ENCODE data around the gene DEAF1. TPM values are rescaled to one million over a fixed set of nuclear protein-coding genes. Genes with fewer than 3 reads are reported as not detected.
A peak's percentile ranks its signal among the peaks of the same experiment; 100 is the strongest.

Gene DEAF1
- total and polyA plus RNA-seq, 2 of the 13 experiments (the other 11 are each of a cell fraction or from before 2014, with no cell fraction given), result 22.3 to 29.6 TPM

- peak; percentile 98 for TF ChIP-seq PAXIP1 (CRISPR knock-in tag; conservative IDR thresholded peaks at IDR 0.05)
- TF ChIP-seq TIGD3 (CRISPR knock-in tag; IDR thresholded peaks at IDR 0.05; ENCODE audit: borderline replicate concordance), result no peak
- TF ChIP-seq ZNF263 (CRISPR knock-in tag; IDR thresholded peaks at IDR 0.05), result peak; percentile 88
- no peak; the same call in 1 of the 2 replicates for TF ChIP-seq ZNF773 (CRISPR knock-in tag; IDR thresholded peaks at IDR 0.05; ENCODE audit: borderline replicate concordance)
- no peak for TF ChIP-seq ATF3 (CRISPR knock-in tag; IDR thresholded peaks at IDR 0.05)
- TF ChIP-seq SRF (IDR thresholded peaks at IDR 0.05; ENCODE audit: low read depth, low read length), result no peak
- TF ChIP-seq SNAPC5 (CRISPR knock-in tag; IDR thresholded peaks at IDR 0.05; ENCODE audit: borderline replicate concordance), result no peak
- TF ChIP-seq KDM5B (CRISPR knock-in tag; IDR thresholded peaks at IDR 0.05; ENCODE audit: borderline replicate concordance), result peak; percentile 90
- TF ChIP-seq HMGA1 (CRISPR knock-in tag; conservative IDR thresholded peaks at IDR 0.05), result no peak
- TF ChIP-seq MAF1 (CRISPR knock-in tag; IDR thresholded peaks at IDR 0.05; ENCODE audit: borderline replicate concordance), result peak; percentile 26; the same call in 1 of the 2 replicates
- no peak for TF ChIP-seq EEA1 (CRISPR knock-in tag; IDR thresholded peaks at IDR 0.05; ENCODE audit: borderline replicate concordance)
- peak; percentile 60; the same call in 1 of the 2 replicates for TF ChIP-seq ZNF362 (CRISPR knock-in tag; IDR thresholded peaks at IDR 0.05; ENCODE audit: borderline replicate concordance)
- no peak for TF ChIP-seq ZNF569 (CRISPR knock-in tag; IDR thresholded peaks at IDR 0.05; ENCODE audit: borderline replicate concordance)
- TF ChIP-seq MYC (CRISPR knock-in tag; IDR thresholded peaks at IDR 0.05; ENCODE audit: borderline replicate concordance), result peak; percentile 85; the same call in 1 of the 2 replicates
- TF ChIP-seq PHF8 (CRISPR knock-in tag; IDR thresholded peaks at IDR 0.05), result peak; percentile 68; the same call in 1 of the 2 replicates
- 0 out of 2 replicates have a peak, but pooled peaks have one; percentile 50 for TF ChIP-seq ZNF20 (CRISPR knock-in tag; IDR thresholded peaks at IDR 0.05)
- peak; percentile 52 for TF ChIP-seq FOXA3 (CRISPR knock-in tag; IDR thresholded peaks at IDR 0.05)
- no peak for TF ChIP-seq ZNF180 (CRISPR knock-in tag; IDR thresholded peaks at IDR 0.05; ENCODE audit: borderline replicate concordance, low read depth)
- TF ChIP-seq ZNF724P (CRISPR knock-in tag; IDR thresholded peaks at IDR 0.05; ENCODE audit: borderline replicate concordance), result peak; percentile 85; the same call in 1 of the 2 replicates
- no peak for TF ChIP-seq RAD51 (IDR thresholded peaks at IDR 0.05; ENCODE audit: borderline replicate concordance)
- TF ChIP-seq ZNF737 (CRISPR knock-in tag; IDR thresholded peaks at IDR 0.05; ENCODE audit: borderline replicate concordance), result 0 out of 2 replicates have a peak, but pooled peaks have one; percentile 22
- no peak for TF ChIP-seq NFE2 (CRISPR knock-in tag; IDR thresholded peaks at IDR 0.05)
- TF ChIP-seq REL (CRISPR knock-in tag; conservative IDR thresholded peaks at IDR 0.05), result 0 out of 2 replicates have a peak, but pooled peaks have one; percentile 22
These were observed 12.2 kb upstream of the DEAF1 start (continued) for GRCh38 chr11:706957-707816.
